A673 (cell line): ENCODE data around the gene TAX1BP3. TPM values are rescaled to one million over a fixed set of nuclear protein-coding genes. Genes with fewer than 3 reads are reported as not detected.

ENCODE experiments used
- BruUV-seq: library from RNA; stranded (reverse); fragments of 400-500 nt; replicated peaks from 2 replicates; lab custom pipeline; 2021; lab: Mats Ljungman, UMichigan
- CTCF ChIA-PET: fragments of 300-600 bp; sonication (Branson Sonifier 250); formaldehyde crosslinking; loops from one replicate; lab custom pipeline; 2022; ENCODE audit warnings: antibody characterized with exemption; lab: Charles Lee
- POLR2A ChIA-PET: fragments of 300-600 bp; sonication (Branson Sonifier 250); formaldehyde crosslinking; loops from one replicate; lab custom pipeline; 2022; ENCODE audit warnings: antibody characterized with exemption; ENCODE audit not compliant: low non-redundant PET; lab: Charles Lee
- DNase-seq: peaks from one replicate; pipeline ENCODE4 v3.0.0-alpha.2; 2015; ENCODE audit warnings: low spot score
- H3K27ac ChIP-seq: fragments of 200-600 bp; sonication (generic); 2 replicates; pipeline ENCODE4 v1.5.1; 2016; ENCODE audit warnings: mixed run types, low read depth, mild to moderate bottlenecking, mixed read lengths, antibody characterized with exemption, low read length; ENCODE audit not compliant: poor library complexity, severe bottlenecking
- H3K27me3 ChIP-seq: fragments of 200-600 bp; sonication (generic); replicated peaks from 2 replicates; pipeline ENCODE4 v1.6.1; 2017; ENCODE audit warnings: mixed run types, low read depth, mild to moderate bottlenecking, mixed read lengths, antibody characterized with exemption, low read length; ENCODE audit not compliant: insufficient read depth, poor library complexity
- H3K36me3 ChIP-seq: fragments of 200-600 bp; sonication (generic); 2 replicates; pipeline ENCODE4 v1.6.1; 2016; ENCODE audit warnings: mixed run types, mild to moderate bottlenecking, mixed read lengths, antibody characterized with exemption, low read length; ENCODE audit not compliant: insufficient read depth, poor library complexity, severe bottlenecking
- H3K4me1 ChIP-seq: fragments of 200-600 bp; sonication (generic); 2 replicates; pipeline ENCODE4 v1.6.1; 2017; ENCODE audit warnings: mixed run types, mild to moderate bottlenecking, mixed read lengths, antibody characterized with exemption, low read length; ENCODE audit not compliant: insufficient read depth, poor library complexity, severe bottlenecking
- H3K4me3 ChIP-seq: fragments of 200-600 bp; sonication (generic); 2 replicates; pipeline ENCODE4 v1.5.1; 2016; ENCODE audit warnings: low read depth, mixed run types, mild to moderate bottlenecking, mixed read lengths, low read length; ENCODE audit not compliant: poor library complexity, severe bottlenecking
- H3K9me3 ChIP-seq: fragments of 200-600 bp; sonication (generic); 2 replicates; pipeline ENCODE4 v1.6.1; 2016; ENCODE audit warnings: mixed run types, low read depth, mild to moderate bottlenecking, mixed read lengths, antibody characterized with exemption, low read length; ENCODE audit not compliant: poor library complexity, severe bottlenecking
- EZH2 ChIP-seq: fragments of 200-600 bp; sonication (generic); IDR thresholded peaks from 2 replicates; pipeline ENCODE4 v1.6.1; 2017; ENCODE audit warnings: borderline replicate concordance, low read depth, mild to moderate bottlenecking, mixed read lengths, antibody characterized with exemption, low read length; ENCODE audit not compliant: poor library complexity, severe bottlenecking
- intact Hi-C: fragments of 100-400 bp; cut with micrococcal nuclease; formaldehyde crosslinking; loops from one replicate; pipeline ENCODE4 v1.10.0; 2022; ENCODE audit not compliant: unreplicated experiment
- total RNA-seq: library from RNA; stranded (reverse); gene quantifications from 2 replicates; pipeline ENCODE4 v1.2.3, GENCODE V29; 2021
- TF ChIP-seq, protein P1 (sequence below): fragments of 300-800, 200-600 bp; sonication (generic); conservative IDR thresholded peaks from 2 replicates; pipeline ENCODE4 v1.5.1; 2017; ENCODE audit warnings: low read depth, mild to moderate bottlenecking, antibody characterized with exemption, low read length, moderate library complexity, mixed read lengths

The TAX1BP3 gene
- total RNA-seq, 1 experiment from 2014 or later: 92.5 TPM

- CTCF ChIA-PET: no interaction called here
- TF ChIP-seq, protein P1, sequence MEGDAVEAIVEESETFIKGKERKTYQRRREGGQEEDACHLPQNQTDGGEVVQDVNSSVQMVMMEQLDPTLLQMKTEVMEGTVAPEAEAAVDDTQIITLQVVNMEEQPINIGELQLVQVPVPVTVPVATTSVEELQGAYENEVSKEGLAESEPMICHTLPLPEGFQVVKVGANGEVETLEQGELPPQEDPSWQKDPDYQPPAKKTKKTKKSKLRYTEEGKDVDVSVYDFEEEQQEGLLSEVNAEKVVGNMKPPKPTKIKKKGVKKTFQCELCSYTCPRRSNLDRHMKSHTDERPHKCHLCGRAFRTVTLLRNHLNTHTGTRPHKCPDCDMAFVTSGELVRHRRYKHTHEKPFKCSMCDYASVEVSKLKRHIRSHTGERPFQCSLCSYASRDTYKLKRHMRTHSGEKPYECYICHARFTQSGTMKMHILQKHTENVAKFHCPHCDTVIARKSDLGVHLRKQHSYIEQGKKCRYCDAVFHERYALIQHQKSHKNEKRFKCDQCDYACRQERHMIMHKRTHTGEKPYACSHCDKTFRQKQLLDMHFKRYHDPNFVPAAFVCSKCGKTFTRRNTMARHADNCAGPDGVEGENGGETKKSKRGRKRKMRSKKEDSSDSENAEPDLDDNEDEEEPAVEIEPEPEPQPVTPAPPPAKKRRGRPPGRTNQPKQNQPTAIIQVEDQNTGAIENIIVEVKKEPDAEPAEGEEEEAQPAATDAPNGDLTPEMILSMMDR: no peak
- no peak for TF ChIP-seq EZH2
Observed at GRCh38 chr17:3630781-3631180, 37.6 kb downstream of the TAX1BP3 start.

DNA sequence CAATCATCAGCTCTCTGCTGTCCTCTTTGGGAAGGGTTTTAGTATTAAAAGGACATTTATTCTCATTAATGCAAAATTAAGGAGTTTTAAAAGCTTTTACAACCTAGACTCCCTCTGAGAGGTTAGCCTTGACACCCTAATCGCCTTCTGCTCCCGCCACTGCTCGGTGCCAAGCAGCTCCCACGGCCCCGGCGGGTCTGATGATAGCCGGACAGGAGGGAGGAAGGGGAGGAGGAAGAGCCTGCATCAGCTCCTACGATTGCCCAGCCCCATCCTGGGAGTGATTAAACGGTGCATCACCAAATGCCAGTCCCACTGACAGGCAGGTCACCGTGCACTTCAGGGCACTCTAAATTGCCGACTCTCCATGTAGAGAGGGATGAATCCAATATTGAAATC is 40.6 kb downstream of the TAX1BP3 start:
- no peak for TF ChIP-seq EZH2
- TF ChIP-seq, protein P1: no peak
- intact Hi-C loops: no loop called here
- CTCF ChIA-PET: no interaction called here
- no peaks in the 10 kb centered on the region for H3K9me3 ChIP-seq
- H3K4me1 ChIP-seq: no peaks in the 10 kb centered on the region
- DNase-seq: no peak
- H3K4me3 ChIP-seq: no peak overlapping the region
- POLR2A ChIA-PET: no interaction called here
- H3K27ac ChIP-seq: no peak overlapping the region
- H3K36me3 ChIP-seq: peaks cover 16% of the 10 kb centered on the region
- H3K27me3 ChIP-seq: no peaks in the 10 kb centered on the region
- no TSS peak for BruUV-seq

More at GRCh38 chr17:3630781-3631180, 37.6 kb downstream of the TAX1BP3 start:
- POLR2A ChIA-PET: no interaction called here
- no TSS peak for BruUV-seq
- H3K4me3 ChIP-seq: no peak overlapping the region
- no peak for DNase-seq
- intact Hi-C loops: no loop called here
- no peaks in the 10 kb centered on the region for H3K27me3 ChIP-seq
- H3K4me1 ChIP-seq: no peaks in the 10 kb centered on the region
- H3K36me3 ChIP-seq: peaks cover 9% of the 10 kb centered on the region
- no peak overlapping the region for H3K27ac ChIP-seq
- no peaks in the 10 kb centered on the region for H3K9me3 ChIP-seq

- DNase-seq: no peak
- POLR2A ChIA-PET: no interaction called here
- intact Hi-C loops: no loop called here
- BruUV-seq: no TSS peak
- Histone ChIP-seq H3K4me3 (no peak overlapping the region), H3K27ac (no peak overlapping the region), H3K36me3 (peaks cover 20% of the 10 kb centered on the region), H3K9me3 (no peaks in the 10 kb centered on the region), H3K27me3 (no peaks in the 10 kb centered on the region), H3K4me1 (no peaks in the 10 kb centered on the region)
- CTCF ChIA-PET: no interaction called here
- TF ChIP-seq EZH2: no peak
- TF ChIP-seq, protein P1: no peak
Observed at GRCh38 chr17:3626831-3627768, 41.3 kb downstream of the TAX1BP3 start.
